Erythroblast (primary cell): Measurements from ENCODE around the gene TMEM258.
A peak's percentile ranks its signal among the peaks of the same experiment; 100 is the strongest.

Source experiments
- DNase-seq, 2 experiments: peaks; one replicate each; lab custom pipeline; 2025; lab: John Stamatoyannopoulos, UW
- GATA1 ChIP-seq: IDR thresholded peaks from 2 replicates; pipeline ENCODE4 v1.6.1; 2011; ENCODE audit warnings: low read depth, mild to moderate bottlenecking, control low read depth, low read length, moderate library complexity
- POLR2A ChIP-seq: IDR thresholded peaks from 2 replicates; pipeline ENCODE4 v1.6.1; 2011; ENCODE audit warnings: mild to moderate bottlenecking, low read length

Gene TMEM258

DNA sequence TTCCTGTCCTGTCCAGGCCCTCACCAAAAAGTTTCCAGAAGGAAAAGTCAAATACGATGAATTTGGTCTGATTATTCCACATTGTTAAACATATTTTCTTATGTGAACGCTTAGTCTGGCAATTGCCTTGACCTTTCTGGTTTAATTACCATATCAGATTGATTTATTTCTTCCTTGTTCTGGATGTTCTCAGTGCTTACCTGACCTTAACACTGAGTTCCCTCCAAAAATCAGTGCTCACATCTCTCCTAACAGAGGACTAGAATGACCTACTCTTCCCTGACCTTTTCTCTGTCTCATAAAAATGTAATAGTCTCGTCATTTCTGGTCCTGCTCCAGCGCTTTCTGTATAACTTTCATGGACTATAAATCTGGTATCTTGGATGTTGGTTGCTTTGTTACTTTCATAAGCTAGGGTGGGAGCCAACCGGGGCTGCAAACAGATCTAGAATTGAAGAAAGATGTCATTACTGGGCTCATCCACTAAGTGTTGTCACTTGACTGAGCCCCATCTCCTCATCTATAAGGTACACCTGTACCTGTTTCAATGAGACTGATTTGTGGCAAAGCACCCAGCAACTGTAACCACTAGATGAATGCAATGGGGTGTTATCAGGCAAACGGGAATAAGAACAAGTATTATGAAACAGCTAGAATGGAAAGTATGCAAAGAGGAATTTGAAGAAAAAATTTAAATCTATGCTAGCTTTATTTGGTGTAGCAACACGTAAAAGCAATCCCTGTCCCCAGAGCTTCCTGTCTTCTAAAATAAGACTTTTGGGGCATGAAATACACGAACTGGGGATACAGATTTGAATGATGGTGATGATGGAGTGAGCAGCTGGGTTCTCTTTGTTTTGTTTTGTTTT lies 38.1 kb upstream of the TMEM258 start:
- peak in 1 of 2 experiments; percentile 23 for DNase-seq
- TF ChIP-seq GATA1 (no peak), POLR2A (peak; percentile 32)

DNA sequence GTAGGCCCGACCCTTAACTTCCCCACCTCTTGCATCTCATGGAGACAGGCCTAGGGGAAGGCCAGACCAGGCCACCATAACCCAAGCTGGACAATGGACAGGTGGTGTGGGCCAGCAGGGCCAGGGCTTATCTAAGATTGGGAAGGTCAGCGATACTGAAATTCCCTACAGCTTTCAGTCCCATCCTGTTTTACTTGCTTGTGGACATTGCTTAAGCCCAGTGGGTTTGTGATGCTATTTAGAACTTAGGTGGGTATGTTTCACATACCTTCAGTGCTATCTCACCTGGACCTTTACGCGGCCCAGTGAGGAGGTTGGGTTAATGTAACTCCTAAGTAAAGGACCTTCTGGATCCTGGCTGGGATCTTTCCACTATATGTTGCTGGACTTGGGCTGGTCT lies 37.4 kb upstream of the TMEM258 start:
- TF ChIP-seq GATA1 (no peak), POLR2A (peak; percentile 25)

DNA sequence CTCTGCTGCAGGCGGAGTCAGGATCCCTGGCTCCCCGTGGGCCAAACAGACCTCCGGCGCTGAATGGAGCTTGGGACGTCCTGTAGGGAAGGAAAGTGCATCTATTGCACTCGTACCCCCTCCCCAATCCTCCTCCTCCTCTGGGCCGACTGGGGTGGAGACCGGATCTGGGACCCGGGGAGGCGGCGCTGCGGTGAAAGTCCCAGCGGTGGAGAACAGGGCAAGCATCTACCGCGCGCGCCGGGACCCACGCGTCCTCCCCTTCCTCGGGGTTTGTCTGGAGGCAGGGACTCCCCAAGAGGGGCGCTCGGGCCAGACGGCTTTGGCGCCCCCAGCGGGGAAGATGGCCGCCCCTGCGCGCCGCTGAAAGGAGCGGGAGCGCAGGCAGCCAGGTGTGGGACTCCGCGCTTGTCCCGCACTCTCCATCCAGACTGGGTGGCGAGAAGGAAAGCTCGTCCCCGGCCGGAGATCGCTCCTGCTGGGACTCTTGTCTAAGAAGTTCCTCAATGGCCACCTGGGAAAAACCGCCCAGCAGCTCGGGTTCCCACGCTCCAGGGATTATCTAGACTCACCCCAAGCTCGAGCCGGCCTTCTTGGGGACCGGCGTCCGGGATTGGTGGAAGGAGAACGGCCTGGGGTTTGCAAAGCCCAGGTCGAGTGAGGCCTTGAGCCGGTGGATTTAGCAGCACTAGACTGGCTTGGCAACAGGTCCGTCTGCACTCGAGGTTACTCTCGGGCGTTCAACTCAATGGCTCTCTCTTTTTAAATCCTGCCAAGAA lies 36.4 kb upstream of the TMEM258 start:
- DNase-seq, result peak; percentile 76
- TF ChIP-seq POLR2A (peak; percentile 8), GATA1 (no peak)

More for the DNA sequence above, 37.4 kb upstream of the TMEM258 start:
- DNase-seq, result no peak

DNA sequence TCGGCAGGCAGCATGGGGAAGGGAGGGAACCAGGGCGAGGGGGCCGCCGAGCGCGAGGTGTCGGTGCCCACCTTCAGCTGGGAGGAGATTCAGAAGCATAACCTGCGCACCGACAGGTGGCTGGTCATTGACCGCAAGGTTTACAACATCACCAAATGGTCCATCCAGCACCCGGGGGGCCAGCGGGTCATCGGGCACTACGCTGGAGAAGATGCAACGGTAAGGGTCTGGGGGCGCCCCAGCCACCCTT lies 35.9 kb upstream of the TMEM258 start:
- no peak for DNase-seq
- TF ChIP-seq GATA1, result no peak
- peak; percentile 70 for TF ChIP-seq POLR2A

DNA sequence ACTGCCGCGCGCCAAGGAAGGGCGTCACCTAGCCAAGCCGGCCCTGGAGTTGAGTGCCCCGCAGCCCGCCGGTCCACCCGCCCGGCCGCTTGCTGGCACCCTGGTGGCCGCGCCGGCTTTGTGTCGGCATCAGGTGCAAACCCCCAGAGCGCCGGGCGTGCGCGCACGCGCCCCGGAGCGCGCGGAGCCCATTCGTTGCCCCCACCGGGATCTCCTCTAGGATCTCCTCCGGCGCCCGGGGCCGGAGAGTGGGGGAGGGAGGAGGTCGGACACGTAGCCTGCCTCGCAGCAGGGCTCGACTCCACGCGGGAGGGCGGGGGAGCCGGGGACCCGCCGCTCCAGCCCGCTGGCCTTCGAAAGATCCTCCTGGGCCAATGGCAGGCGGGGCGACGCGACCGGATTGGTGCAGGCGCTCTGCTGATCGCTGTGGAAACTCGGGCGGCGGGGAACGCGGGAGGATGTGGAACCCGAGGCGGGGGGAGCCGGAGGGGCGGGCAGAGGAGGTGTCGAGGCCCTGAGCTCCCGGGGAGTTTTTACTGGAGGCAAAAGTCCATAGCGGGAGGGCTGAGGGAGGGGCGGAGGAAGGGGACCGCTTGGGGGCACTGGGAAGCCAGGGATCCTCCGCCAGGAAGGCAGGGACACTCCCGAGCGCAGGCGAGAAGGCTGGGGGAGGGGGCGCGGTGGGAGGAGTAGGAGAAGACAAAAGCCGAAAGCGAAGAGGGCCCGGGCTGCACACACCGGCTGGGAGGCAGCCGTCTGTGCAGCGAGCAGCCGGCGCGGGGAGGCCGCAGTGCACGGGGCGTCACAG lies 35.4 kb upstream of the TMEM258 start, which contains the start of gene FADS2:
FADS2 (plus strand) TSS at position 730 of the 808 bp plus-strand sequence. CDS start 91 bp downstream, outside the sequence.
- DNase-seq, result peak; percentile 85 to 89
- TF ChIP-seq POLR2A (peak; percentile 63), GATA1 (no peak)

DNA sequence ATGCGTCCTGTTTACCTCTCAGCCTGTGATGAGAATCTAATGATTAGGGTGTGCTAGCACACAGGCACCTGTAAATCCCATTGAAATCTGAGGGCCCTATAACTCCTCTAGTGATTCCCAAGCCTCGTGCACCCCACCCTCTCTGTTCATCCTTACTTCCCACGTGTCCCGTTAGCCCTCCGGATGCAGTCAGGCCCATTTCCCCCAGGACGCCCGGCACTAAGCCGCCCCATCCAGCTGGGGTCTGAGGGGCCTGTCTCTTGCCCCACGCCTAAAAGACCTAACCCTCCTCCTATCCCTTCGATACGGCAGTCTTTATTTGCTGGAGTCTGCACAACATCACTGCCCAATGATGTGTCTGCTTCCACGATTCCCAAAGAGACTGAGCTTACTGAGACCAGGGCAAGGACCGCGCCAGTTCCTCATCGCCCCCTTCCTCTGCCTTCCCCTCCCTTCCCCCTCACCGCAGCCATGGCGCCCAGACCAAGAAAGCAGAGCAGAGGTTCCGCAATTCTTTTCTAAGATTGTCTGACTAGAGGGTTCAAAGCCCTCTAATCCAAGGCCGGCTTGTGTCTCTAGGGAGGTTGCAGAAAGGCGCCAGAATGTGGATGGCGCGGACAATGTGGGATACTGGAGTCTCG lies 34.7 kb upstream of the TMEM258 start:
- DNase-seq, result no peak
- no peak for TF ChIP-seq GATA1
- no peak for TF ChIP-seq POLR2A

DNA sequence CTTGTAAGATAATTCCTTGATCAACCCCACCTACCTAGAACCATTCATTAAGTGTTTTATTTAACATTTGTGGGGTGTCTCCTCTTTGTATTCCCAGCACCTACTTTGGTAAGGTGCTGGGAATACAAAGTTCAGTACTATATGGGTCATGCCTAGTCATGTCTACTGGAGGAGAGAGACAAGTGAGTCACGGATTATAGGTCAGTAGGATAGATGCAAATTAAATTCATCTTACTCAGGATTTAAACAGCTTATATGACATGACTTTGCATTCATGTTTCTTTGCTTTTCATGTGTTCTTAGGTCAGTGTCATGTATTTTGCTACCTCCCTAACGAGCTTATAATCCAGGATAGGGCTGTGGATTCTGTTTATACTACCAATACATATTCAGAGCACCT lies 27.8 kb upstream of the TMEM258 start:
- DNase-seq, result peak in 1 of 2 experiments; percentile 52
- TF ChIP-seq GATA1 (no peak), POLR2A (no peak)

DNA sequence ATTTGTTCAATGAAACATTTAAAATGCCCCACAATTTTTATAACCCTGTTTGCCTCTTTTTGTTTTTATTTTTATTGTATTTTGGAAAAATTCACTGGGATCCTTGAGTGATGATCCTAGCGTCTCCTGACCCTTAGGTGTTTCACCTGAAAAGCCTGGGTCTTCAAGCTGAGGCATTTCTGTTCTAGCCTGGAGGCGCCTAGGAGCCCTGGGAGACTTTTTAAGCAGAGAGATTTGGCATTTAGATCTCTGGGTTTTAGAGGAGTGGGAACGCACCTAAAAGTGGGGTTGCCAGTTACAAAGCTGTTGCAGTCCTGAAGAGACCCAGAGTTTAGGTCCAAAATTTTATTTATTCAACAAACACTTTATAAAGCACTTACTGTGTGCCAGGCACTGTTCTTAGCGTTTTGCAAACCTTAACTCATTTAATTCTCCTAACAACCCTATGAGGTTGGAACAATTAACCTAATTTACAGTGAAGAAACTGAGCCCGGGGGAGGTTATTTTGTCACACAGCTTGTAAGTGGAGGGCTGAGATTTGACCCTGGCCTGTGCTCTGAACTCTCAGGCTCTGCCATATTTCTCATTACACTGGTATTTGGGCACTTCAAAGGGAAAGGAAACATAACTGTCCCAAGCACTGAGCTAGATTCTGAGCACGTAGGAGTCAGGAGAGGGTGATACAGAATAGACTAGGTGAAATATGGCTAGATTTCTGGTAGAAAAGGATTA lies 25.2 kb upstream of the TMEM258 start:
- DNase-seq, result no peak
- TF ChIP-seq GATA1, result no peak
- no peak for TF ChIP-seq POLR2A

DNA sequence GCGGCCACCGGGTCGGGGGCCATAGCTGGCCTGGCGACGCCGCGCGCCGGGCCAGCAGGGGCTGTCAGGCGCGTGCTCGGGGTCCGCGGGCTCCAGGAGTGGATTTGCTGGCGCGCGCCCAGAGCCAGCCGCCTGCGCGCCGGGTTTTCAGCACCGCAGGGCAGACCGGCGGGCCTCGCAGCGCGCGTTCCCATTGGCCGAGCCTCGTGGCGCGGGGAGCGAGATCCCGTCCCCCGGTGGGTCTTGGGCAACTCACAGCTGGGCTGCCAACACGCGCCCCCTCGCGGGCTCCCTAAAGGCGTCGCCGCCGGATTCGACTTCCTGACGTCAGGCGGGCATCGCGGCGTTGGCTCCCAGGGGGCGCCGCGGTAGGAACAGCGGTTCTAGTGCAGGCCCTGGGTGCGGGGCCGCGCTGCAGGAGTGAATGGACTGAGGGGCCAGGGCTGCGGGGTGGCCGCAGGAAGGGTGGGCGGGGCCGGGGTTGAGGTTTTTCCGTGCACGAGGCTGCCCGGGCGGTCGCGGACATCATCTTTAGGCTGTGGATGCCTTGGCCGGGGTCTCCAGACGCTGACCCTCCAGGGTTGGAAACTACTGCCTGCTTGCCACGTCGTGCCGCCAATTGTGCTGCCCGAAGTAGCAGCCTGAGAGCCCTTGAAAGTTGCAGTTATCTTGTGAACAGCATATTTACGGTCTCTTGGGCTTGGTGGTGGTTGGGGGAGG lies 24.5 kb upstream of the TMEM258 start, which contains the start of gene FADS1:
FADS1 (minus strand) TSS at position 268 of the 720 bp plus-strand sequence; CDS start at position 194, 74 bp downstream.
- TF ChIP-seq POLR2A (peak; percentile 73), GATA1 (no peak)
- DNase-seq, result peak; percentile 93 to 94

DNA sequence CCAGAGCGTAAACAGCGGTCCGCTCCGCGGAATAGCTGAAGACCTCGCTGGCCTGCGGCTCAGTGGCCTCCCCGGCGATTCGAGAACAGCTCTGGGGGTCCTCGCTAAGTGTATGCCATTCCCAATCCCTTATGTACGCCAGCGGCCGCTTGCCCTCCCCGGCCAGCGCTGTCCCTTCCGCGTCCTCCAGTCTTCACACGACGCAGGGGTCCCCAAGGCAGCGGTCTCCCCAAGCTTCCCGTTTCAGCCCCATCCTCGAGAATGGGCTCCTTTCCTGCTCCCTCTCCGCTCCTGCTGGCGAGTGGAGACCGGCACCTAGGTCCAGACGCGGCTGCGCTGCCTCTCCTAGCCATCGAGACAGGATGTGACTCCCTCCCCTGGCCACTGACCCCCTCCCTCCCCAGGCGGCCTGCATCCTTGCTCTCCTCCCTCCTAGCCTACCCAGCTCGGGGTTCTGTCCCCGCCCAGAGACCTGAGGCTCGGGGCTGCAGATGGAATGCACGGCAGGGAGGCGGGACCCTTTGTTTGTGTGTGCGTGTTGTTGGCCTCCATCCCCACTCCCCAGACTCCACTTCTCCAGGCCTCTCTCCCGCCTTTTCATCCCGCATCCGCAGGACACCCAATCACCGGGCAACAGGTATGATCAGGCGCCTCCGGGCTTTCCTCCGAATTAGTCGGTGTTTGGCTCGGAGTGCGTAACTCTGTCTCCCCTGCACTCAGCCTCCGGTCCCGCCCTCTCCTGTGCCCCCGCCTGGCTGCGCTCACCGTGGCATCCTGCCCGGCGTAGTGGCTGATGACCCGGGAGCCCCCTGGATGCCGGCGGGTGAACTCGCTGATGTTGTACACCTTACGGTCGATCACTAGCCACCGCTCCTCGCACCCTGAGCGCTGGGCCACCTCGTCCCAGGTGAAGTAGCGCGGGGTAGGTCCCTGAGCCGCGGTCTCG lies 23.7 kb upstream of the TMEM258 start:
- no peak for TF ChIP-seq GATA1
- no peak for TF ChIP-seq POLR2A
- peak; percentile 77 to 79 for DNase-seq
